ENCODE data around the gene ELAVL2. TPM values are rescaled to one million over a fixed set of nuclear protein-coding genes. Genes with fewer than 3 reads are reported as not detected.

ELAVL2 gene
- total and polyA plus RNA-seq, 4 donors, result 0.02 to 1.7 TPM; not detected in 2

DNA sequence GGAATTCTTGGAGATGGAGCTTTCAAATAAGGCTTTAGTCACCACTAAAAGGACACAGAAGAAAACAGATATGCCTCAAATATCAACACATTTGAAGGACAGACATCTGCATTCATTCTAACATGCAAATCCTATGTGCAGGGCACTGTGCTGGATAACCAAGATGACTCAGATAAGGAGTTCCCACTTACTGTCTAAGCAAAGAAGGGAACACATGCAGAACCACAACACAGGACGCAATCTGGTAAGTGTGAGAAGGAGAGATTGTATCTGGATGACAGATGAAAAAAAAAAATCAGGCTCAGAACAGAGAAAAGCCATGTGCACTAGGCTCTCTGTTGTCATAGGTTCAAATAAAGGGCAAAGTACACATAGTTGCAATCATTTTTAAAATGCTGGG is 42.5 kb downstream of the ELAVL2 start:
- Histone ChIP-seq H3K9me3 (ENCODE audit: control insufficient read depth in 4 of 4, insufficient read depth in 3 of 4, low read length in 3 of 4) (no peaks in the 10 kb centered on the region), H3K27ac (ENCODE audit: low read depth in 1 of 2, low read length in 1 of 2) (no peak overlapping the region), H3K4me1 (ENCODE audit: control insufficient read depth in 5 of 5, insufficient read depth in 5 of 5, low read length in 5 of 5) (peaks cover 0 to 9% (median 4%) of the 10 kb centered on the region in 5 donors), H3K27me3 (ENCODE audit: control insufficient read depth in 3 of 3, insufficient read depth in 3 of 3, low read length in 2 of 3) (no peaks in the 10 kb centered on the region), H3K9ac (ENCODE audit: insufficient read depth in 1 of 2, low read length in 2 of 2) (no peak overlapping the region), H3K36me3 (ENCODE audit: control insufficient read depth in 4 of 4, insufficient read depth in 4 of 4, low read length in 4 of 4) (no peaks in the 10 kb centered on the region), H3K4me3 (no peak overlapping the region)
- TF ChIP-seq, protein P1, sequence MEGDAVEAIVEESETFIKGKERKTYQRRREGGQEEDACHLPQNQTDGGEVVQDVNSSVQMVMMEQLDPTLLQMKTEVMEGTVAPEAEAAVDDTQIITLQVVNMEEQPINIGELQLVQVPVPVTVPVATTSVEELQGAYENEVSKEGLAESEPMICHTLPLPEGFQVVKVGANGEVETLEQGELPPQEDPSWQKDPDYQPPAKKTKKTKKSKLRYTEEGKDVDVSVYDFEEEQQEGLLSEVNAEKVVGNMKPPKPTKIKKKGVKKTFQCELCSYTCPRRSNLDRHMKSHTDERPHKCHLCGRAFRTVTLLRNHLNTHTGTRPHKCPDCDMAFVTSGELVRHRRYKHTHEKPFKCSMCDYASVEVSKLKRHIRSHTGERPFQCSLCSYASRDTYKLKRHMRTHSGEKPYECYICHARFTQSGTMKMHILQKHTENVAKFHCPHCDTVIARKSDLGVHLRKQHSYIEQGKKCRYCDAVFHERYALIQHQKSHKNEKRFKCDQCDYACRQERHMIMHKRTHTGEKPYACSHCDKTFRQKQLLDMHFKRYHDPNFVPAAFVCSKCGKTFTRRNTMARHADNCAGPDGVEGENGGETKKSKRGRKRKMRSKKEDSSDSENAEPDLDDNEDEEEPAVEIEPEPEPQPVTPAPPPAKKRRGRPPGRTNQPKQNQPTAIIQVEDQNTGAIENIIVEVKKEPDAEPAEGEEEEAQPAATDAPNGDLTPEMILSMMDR (IDR thresholded peaks at IDR 0.05; ENCODE audit: control extremely low read depth, extremely low read depth), result no peak
- ATAC-seq (ENCODE audit: insufficient read depth, low FRiP score), result no peak
- WGBS, 2 donors, result 52 to 77% methylated on average over 1 of the region's 1 CpG
- no peak for DNase-seq

DNA sequence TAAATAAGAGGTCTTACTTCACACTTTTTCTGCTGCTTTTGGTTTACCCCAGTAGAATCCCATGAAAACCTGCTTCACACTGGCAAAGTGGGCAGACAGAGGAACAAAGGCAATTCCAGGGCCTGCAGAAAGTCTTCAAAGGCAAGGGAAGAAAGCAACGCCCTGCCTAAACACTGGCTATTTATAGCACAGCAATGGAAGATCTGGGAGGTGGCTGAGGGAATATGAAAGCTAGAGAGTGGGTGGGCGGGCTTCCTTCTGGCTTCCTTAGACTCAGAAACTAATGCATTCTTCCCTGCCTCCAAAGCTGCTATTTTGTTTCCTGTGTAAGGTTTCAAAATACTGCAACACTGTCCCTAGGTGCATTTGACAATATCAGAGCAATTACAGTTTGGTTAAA is 46.8 kb downstream of the ELAVL2 start:
- no peak overlapping the region for H3K9ac ChIP-seq (ENCODE audit: insufficient read depth in 1 of 2, low read length in 2 of 2)
- TF ChIP-seq, protein P1 (IDR thresholded peaks at IDR 0.05; ENCODE audit: control extremely low read depth, extremely low read depth), result no peak
- no peak for ATAC-seq (ENCODE audit: insufficient read depth, low FRiP score)
- 24 to 31% methylated on average over 2 of the region's 2 CpGs for WGBS, 2 donors
- H3K4me1 ChIP-seq (ENCODE audit: control insufficient read depth in 5 of 5, insufficient read depth in 5 of 5, low read length in 5 of 5), result peaks cover 0 to 9% (median 4%) of the 10 kb centered on the region in 5 donors
- H3K27me3 ChIP-seq (ENCODE audit: control insufficient read depth in 3 of 3, insufficient read depth in 3 of 3, low read length in 2 of 3), result no peaks in the 10 kb centered on the region
- no peak overlapping the region for H3K4me3 ChIP-seq
- no peak overlapping the region for H3K27ac ChIP-seq (ENCODE audit: low read depth in 1 of 2, low read length in 1 of 2)
- peak; percentile 13 to 41 (median 16) for DNase-seq
- peaks cover 0 to 2% (median 0%) of the 10 kb centered on the region in 4 donors for H3K9me3 ChIP-seq (ENCODE audit: control insufficient read depth in 4 of 4, insufficient read depth in 3 of 4, low read length in 3 of 4)
- no peaks in the 10 kb centered on the region for H3K36me3 ChIP-seq (ENCODE audit: control insufficient read depth in 4 of 4, insufficient read depth in 4 of 4, low read length in 4 of 4)

DNA sequence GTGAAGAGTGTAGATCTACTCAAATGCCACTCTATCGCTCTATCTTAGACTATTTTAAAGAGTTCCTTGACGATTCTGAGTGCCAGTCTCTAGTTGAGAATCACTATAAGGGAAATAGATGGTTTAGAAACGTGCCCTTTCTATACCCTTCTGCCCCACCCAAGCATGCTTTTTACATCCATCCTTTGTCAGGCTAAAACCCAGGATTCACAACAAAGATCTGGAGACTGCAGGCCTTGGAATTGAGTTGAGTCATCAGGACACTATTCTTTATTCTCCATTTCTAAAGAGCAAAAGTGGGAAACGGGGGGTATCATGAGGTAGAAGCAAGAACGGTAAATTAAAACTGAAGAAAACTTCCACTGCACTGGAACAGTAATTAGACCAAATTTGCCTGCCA is 48.7 kb downstream of the ELAVL2 start:
- ATAC-seq (ENCODE audit: insufficient read depth, low FRiP score) (no peak), DNase-seq (no peak)
- TF ChIP-seq, protein P1 (IDR thresholded peaks at IDR 0.05; ENCODE audit: control extremely low read depth, extremely low read depth), result no peak
- Histone ChIP-seq H3K9ac (ENCODE audit: insufficient read depth in 1 of 2, low read length in 2 of 2) (no peak overlapping the region), H3K4me3 (no peak overlapping the region), H3K36me3 (ENCODE audit: control insufficient read depth in 4 of 4, insufficient read depth in 4 of 4, low read length in 4 of 4) (no peaks in the 10 kb centered on the region), H3K9me3 (ENCODE audit: control insufficient read depth in 4 of 4, insufficient read depth in 3 of 4, low read length in 3 of 4) (peaks cover 0 to 2% (median 0%) of the 10 kb centered on the region in 4 donors), H3K4me1 (ENCODE audit: control insufficient read depth in 5 of 5, insufficient read depth in 5 of 5, low read length in 5 of 5) (peaks cover 0 to 9% (median 4%) of the 10 kb centered on the region in 5 donors), H3K27me3 (ENCODE audit: control insufficient read depth in 3 of 3, insufficient read depth in 3 of 3, low read length in 2 of 3) (no peaks in the 10 kb centered on the region), H3K27ac (ENCODE audit: low read depth in 1 of 2, low read length in 1 of 2) (no peak overlapping the region)
- WGBS, 2 donors, result 81 to 83% methylated on average over 5 of the region's 5 CpGs

DNA sequence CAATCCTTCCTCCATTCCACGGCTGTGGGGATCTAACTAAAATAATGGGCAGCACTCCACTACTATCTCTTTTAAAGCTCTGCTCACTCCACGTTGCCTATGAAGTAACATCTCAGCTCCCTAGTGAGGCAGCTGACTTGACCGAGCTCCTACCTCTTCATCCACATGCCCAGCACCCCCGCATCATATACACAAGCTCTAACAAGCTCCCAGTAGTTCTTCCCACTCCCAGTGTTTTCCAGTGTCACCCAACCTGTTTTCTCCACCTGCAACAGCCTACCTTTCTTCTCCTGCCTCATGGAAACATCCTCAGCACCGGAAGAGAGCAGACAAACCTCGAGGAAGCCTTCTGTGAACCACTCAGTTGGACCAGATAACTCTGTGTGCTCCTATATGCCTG is 50.5 kb downstream of the ELAVL2 start:
- Histone ChIP-seq H3K27me3 (ENCODE audit: control insufficient read depth in 3 of 3, insufficient read depth in 3 of 3, low read length in 2 of 3) (no peaks in the 10 kb centered on the region), H3K36me3 (ENCODE audit: control insufficient read depth in 4 of 4, insufficient read depth in 4 of 4, low read length in 4 of 4) (no peaks in the 10 kb centered on the region), H3K9me3 (ENCODE audit: control insufficient read depth in 4 of 4, insufficient read depth in 3 of 4, low read length in 3 of 4) (peaks cover 0 to 2% (median 0%) of the 10 kb centered on the region in 4 donors), H3K4me3 (no peak overlapping the region), H3K27ac (ENCODE audit: low read depth in 1 of 2, low read length in 1 of 2) (no peak overlapping the region), H3K9ac (ENCODE audit: insufficient read depth in 1 of 2, low read length in 2 of 2) (no peak overlapping the region), H3K4me1 (ENCODE audit: control insufficient read depth in 5 of 5, insufficient read depth in 5 of 5, low read length in 5 of 5) (peaks cover 0 to 9% (median 4%) of the 10 kb centered on the region in 5 donors)
- TF ChIP-seq, protein P1 (IDR thresholded peaks at IDR 0.05; ENCODE audit: control extremely low read depth, extremely low read depth), result no peak
- ATAC-seq (ENCODE audit: insufficient read depth, low FRiP score) (no peak), DNase-seq (no peak)
- 84 to 86% methylated on average over 6 of the region's 6 CpGs for WGBS, 2 donors
